Tibial nerve (tissue), 4 donors: ENCODE results near the gene PRTFDC1.

Experiments used
- EP300 ChIP-seq, 2 donors: sonication (generic); formaldehyde crosslinking; IDR thresholded peaks; one replicate each; pipeline ENCODE4 v1.6.1; 2017; ENCODE audit warnings: antibody characterized with exemption in 2 of 2, mild to moderate bottlenecking in 1 of 2
- TF ChIP-seq, protein P1 (sequence below), 5 experiments: fragments of 200-600 bp in 3 of 5; fragments of 450-650 bp in 2 of 5; sonication (generic) in 3 of 5; IDR thresholded peaks; one replicate each; pipeline ENCODE4 v1.5.1; 2016 to 2019; ENCODE audit warnings: antibody characterized with exemption in 5 of 5, mild to moderate bottlenecking in 3 of 5, moderate library complexity in 2 of 5

DNA sequence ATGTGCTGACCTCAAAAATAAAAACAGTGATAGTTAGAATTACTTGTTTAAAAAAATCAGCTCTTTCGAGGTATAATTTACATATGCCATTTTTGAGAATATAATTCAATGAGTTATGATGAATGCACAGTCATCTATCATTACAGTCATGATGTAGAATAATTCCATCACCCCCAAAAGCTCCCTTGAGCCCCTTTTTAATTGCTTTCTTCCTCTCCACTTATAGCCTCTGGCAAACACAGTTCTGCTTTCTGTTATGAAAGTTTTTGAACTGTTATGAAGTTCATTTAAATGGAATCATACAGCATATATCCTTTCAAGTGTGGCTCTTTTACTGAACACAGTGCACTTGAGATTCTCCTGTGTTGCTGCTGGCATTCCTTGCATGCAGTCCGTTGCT lies 41.4 kb downstream of the PRTFDC1 start:
- no peak for TF ChIP-seq EP300 (IDR thresholded peaks at IDR 0.05)
- TF ChIP-seq, protein P1, sequence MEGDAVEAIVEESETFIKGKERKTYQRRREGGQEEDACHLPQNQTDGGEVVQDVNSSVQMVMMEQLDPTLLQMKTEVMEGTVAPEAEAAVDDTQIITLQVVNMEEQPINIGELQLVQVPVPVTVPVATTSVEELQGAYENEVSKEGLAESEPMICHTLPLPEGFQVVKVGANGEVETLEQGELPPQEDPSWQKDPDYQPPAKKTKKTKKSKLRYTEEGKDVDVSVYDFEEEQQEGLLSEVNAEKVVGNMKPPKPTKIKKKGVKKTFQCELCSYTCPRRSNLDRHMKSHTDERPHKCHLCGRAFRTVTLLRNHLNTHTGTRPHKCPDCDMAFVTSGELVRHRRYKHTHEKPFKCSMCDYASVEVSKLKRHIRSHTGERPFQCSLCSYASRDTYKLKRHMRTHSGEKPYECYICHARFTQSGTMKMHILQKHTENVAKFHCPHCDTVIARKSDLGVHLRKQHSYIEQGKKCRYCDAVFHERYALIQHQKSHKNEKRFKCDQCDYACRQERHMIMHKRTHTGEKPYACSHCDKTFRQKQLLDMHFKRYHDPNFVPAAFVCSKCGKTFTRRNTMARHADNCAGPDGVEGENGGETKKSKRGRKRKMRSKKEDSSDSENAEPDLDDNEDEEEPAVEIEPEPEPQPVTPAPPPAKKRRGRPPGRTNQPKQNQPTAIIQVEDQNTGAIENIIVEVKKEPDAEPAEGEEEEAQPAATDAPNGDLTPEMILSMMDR (IDR thresholded peaks at IDR 0.05) = no peak
